K562 (cell line): ENCODE measurements around the gene NOD2. TPM values are rescaled to one million over a fixed set of nuclear protein-coding genes. Genes with fewer than 3 reads are reported as not detected.

Experiments used
- ATAC-seq: fragments of 200-7000 bp; cut with Tn5 transposase; 3 replicates; pipeline ENCODE4 v1.9.1; 2020; ENCODE audit warnings: moderate library complexity
- BruUV-seq: library from RNA; stranded (reverse); fragments of 400-500 nt; replicated peaks from 2 replicates; lab custom pipeline; 2021; lab: Mats Ljungman, UMichigan
- CTCF ChIA-PET: fragments of 300-600 bp; formaldehyde crosslinking; extraction: SDS; loops from one replicate; lab custom pipeline; 2021; ENCODE audit warnings: low intra/inter-chr PET ratio; lab: Yijun Ruan, JAX
- POLR2A ChIA-PET: fragments of 300-600, 350-650 bp; sonication (Branson Sonifier 250); formaldehyde crosslinking; extraction: SDS; loops from one replicate; lab custom pipeline; 2021; ENCODE audit warnings: antibody characterized with exemption, inconsistent platforms; lab: Yijun Ruan, JAX
- DNase-seq, 4 experiments: peaks; one replicate each; pipeline versions ENCODE4 v3.0.0 to v3.0.0-alpha.2; 2011 to 2018; ENCODE audit warnings: low spot score in 3 of 4, mixed read lengths in 3 of 4; ENCODE audit errors: extremely low read depth in 1 of 4
- FAIRE-seq: peaks from 2 replicates; lab custom pipeline; 2011; peaks lifted over from hg19 to GRCh38; lab: Jason Lieb, UNC
- H2AFZ ChIP-seq: 2 replicates; pipeline ENCODE4 v1.6.0; 2011; ENCODE audit warnings: low read depth, low read length, control low read depth, inconsistent platforms
- H3K27ac ChIP-seq: fragments of 200-600 bp; 3 replicates; pipeline ENCODE4 v1.8.0; 2011; ENCODE audit warnings: low read depth, mild to moderate bottlenecking, control low read depth, inconsistent platforms, low read length, moderate library complexity, mixed read lengths; ENCODE audit errors: extremely low read depth
- H3K27me3 ChIP-seq, 2 experiments: fragments of 300-600 bp in 1 of 2; 2 replicates in 1 of 2; 3 replicates in 1 of 2; pipeline versions ENCODE4 v1.6.0 to v1.8.0; 2011; ENCODE audit warnings: inconsistent platforms in 2 of 2, low read length in 2 of 2, mild to moderate bottlenecking in 1 of 2, mixed read lengths in 1 of 2, moderate library complexity in 1 of 2; ENCODE audit not compliant: control insufficient read depth in 2 of 2, insufficient read depth in 2 of 2
- H3K36me3 ChIP-seq: fragments of 300-600 bp; 3 replicates; pipeline ENCODE4 v1.8.0; 2011; ENCODE audit warnings: mild to moderate bottlenecking, low read length, inconsistent platforms; ENCODE audit not compliant: control insufficient read depth, insufficient read depth
- H3K4me1 ChIP-seq, 2 experiments: fragments of 200-600 bp in 1 of 2; replicated peaks in 1 of 2; 2 replicates in 1 of 2; 3 replicates in 1 of 2; pipeline versions ENCODE4 v1.5.1 to v1.8.0; 2011; ENCODE audit warnings: inconsistent platforms in 2 of 2, low read length in 2 of 2, mild to moderate bottlenecking in 1 of 2, mixed read lengths in 1 of 2, moderate library complexity in 1 of 2; ENCODE audit not compliant: control insufficient read depth in 2 of 2, insufficient read depth in 2 of 2
- H3K4me2 ChIP-seq: 2 replicates; pipeline ENCODE4 v1.6.1; 2011; ENCODE audit warnings: low read length, control low read depth, inconsistent platforms, mixed read lengths; ENCODE audit not compliant: insufficient read depth
- H3K4me3 ChIP-seq: fragments of 200-600 bp; sonication (generic), shearing (Covaris generic); 2 replicates; pipeline ENCODE4 v1.5.1; 2016; ENCODE audit warnings: control low read depth, inconsistent platforms
- H3K79me2 ChIP-seq: fragments of 200-600 bp; 3 replicates; pipeline ENCODE4 v1.8.0; 2011; ENCODE audit warnings: low read length, inconsistent platforms; ENCODE audit not compliant: control insufficient read depth, insufficient read depth
- H3K9ac ChIP-seq, 2 experiments: 2 replicates each; pipeline versions ENCODE4 v1.6.0 to v1.6.1; 2011; ENCODE audit warnings: low read depth in 2 of 2, low read length in 2 of 2, control low read depth in 1 of 2, inconsistent platforms in 1 of 2, mild to moderate bottlenecking in 1 of 2, mixed read lengths in 1 of 2; ENCODE audit not compliant: insufficient read depth in 1 of 2
- H3K9me1 ChIP-seq: one replicate; pipeline ENCODE4 v1.6.0; 2011; ENCODE audit warnings: inconsistent platforms, mild to moderate bottlenecking, low read length, moderate library complexity; ENCODE audit not compliant: control insufficient read depth, insufficient read depth
- H3K9me3 ChIP-seq: replicated peaks from 2 replicates; pipeline ENCODE4 v1.5.1; 2011; ENCODE audit warnings: low read depth, low read length, inconsistent platforms; ENCODE audit not compliant: control insufficient read depth, insufficient read depth
- H4K20me1 ChIP-seq: replicated peaks from 2 replicates; pipeline ENCODE4 v1.6.1; 2011; ENCODE audit warnings: low read length, inconsistent platforms, mixed read lengths; ENCODE audit not compliant: control insufficient read depth, insufficient read depth
- GMEB1 ChIP-seq: fragments of 250-450 bp; sonication (Bioruptor Pico); IDR thresholded peaks from 2 replicates; pipeline ENCODE4 v1.4.0; 2020; ENCODE audit warnings: mild to moderate bottlenecking
- GTF2A2 ChIP-seq: IDR thresholded peaks from 2 replicates; pipeline ENCODE4 v1.6.1; 2016; ENCODE audit warnings: mild to moderate bottlenecking, missing genetic modification characterization, missing compliant biosample characterization
- MBD2 ChIP-seq: sonication (generic); IDR thresholded peaks from 2 replicates; pipeline ENCODE4 v1.6.1; 2016; ENCODE audit warnings: low read depth, borderline replicate concordance
- NCOA4 ChIP-seq: fragments of 450-650 bp; IDR thresholded peaks from 2 replicates; pipeline ENCODE4 v1.6.1; 2018; ENCODE audit warnings: mild to moderate bottlenecking; ENCODE audit not compliant: partially characterized antibody
- NFIC ChIP-seq: fragments of 450-650 bp; IDR thresholded peaks from 2 replicates; pipeline ENCODE4 v1.6.1; 2017; ENCODE audit warnings: mild to moderate bottlenecking, inconsistent platforms
- SETDB1 ChIP-seq: IDR thresholded peaks from one replicate; pipeline ENCODE4 v1.6.1; 2012; ENCODE audit warnings: low read length, control low read depth, inconsistent platforms
- TEAD4 ChIP-seq, 2 experiments: sonication (generic) in 1 of 2; formaldehyde crosslinking in 1 of 2; IDR thresholded peaks; 2 replicates each; pipeline versions ENCODE4 v1.6.1 to v1.8.0; 2012 to 2022; ENCODE audit warnings: borderline replicate concordance in 1 of 2, inconsistent platforms in 1 of 2, low read length in 1 of 2, mild to moderate bottlenecking in 1 of 2, missing genetic modification reagents in 1 of 2
- ZC3H11A ChIP-seq: IDR thresholded peaks from 2 replicates; pipeline ENCODE4 v1.6.1; 2012; ENCODE audit warnings: low read depth, low read length, improper control_type of control experiment
- ZNF766 ChIP-seq: fragments of 200-800 bp; sonication (Bioruptor generic); conservative IDR thresholded peaks from 2 replicates; pipeline ENCODE4 v1.6.1; 2016; ENCODE audit warnings: missing genetic modification characterization, missing compliant biosample characterization
- WGBS: fragments of 100-300 bp; shearing (Covaris generic); methylation state at CpG from one replicate; pipeline ENCODE4 v1.1.6; 2016; ENCODE audit warnings: low coverage, mixed read lengths; ENCODE audit not compliant: insufficient coverage; ENCODE audit errors: missing lambda C conversion rate; 5-methylcytosine and 5-hydroxymethylcytosine counted together
- in situ Hi-C: fragments of 300-500 bp; cut with MboI; formaldehyde crosslinking; loops from 4 replicates; pipeline ENCODE4 v1.15.0; 2018; ENCODE audit warnings: inconsistent platforms, mixed read lengths
- intact Hi-C: fragments of 100-400 bp; cut with micrococcal nuclease; formaldehyde crosslinking; loops from 2 replicates; pipeline ENCODE4 v1.14.2; 2022
- polyA plus RNA-seq, 8 experiments: library from polyadenylated mRNA; depleted of rRNA in 4 of 8; stranded (reverse) in 5 of 8; unstranded in 3 of 8; fragments of >200 nt; fragmentation: Nextera tagmentation in 2 of 8; fragmentation: Illumina TruSeq in 1 of 8; extraction: Ambion mirVana in 2 of 8; extraction: Trizol in 1 of 8; gene quantifications; 2 replicates each; pipeline versions ENCODE4 v1.2.1 to v1.2.3, GENCODE V29; 2011 to 2014; ENCODE audit warnings: inconsistent platforms in 1 of 8, missing spikeins in 1 of 8
- total RNA-seq, 7 experiments: library from RNA; depleted of rRNA in 6 of 7; stranded (reverse); fragments of >200 nt in 6 of 7; fragmentation: Illumina TruSeq in 2 of 7; extraction: Trizol in 2 of 7; gene quantifications; 2 replicates each; pipeline versions ENCODE4 v1.2.1 to v1.2.3, GENCODE V29; 2011 to 2021; ENCODE audit warnings: low replicate concordance in 1 of 7
- TF ChIP-seq, protein P1 (sequence below), 3 experiments: IDR thresholded peaks in 2 of 3; conservative IDR thresholded peaks in 1 of 3; 2 replicates each; pipeline ENCODE4 v1.5.1; 2011 to 2012; ENCODE audit warnings: low read length in 3 of 3, mild to moderate bottlenecking in 3 of 3, control low read depth in 2 of 3, improper control_type of control experiment in 1 of 3, inconsistent platforms in 1 of 3, low read depth in 1 of 3, mixed read lengths in 1 of 3, moderate library complexity in 1 of 3; ENCODE audit not compliant: insufficient read depth in 2 of 3

The NOD2 gene
- total and polyA plus RNA-seq, 9 of the 15 experiments (the other 6 are each of a cell fraction or from before 2014, with no cell fraction given), result 0.04 TPM; not detected in 8

DNA sequence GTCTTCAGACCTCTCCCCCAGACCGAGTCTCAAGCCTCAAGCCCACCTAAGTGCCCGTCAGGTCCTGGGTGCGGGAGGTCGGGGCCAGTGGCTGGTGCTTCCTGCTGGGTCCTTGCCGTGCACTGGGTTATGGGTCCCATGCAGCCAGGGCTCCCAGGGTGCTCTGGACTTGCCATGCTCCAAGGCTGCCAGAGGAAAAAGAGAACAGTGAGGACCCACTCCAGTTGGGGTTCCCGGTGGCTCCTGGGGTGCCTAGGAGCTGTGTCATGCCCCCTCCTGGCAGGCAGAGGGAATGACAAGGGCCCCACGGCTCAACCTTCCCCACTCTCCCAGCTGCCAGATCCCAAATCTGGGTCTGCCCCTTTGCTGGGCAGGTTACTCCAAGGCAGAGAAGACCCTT, 16.1 kb upstream of the NOD2 start (continued):
- TF ChIP-seq, protein P1, sequence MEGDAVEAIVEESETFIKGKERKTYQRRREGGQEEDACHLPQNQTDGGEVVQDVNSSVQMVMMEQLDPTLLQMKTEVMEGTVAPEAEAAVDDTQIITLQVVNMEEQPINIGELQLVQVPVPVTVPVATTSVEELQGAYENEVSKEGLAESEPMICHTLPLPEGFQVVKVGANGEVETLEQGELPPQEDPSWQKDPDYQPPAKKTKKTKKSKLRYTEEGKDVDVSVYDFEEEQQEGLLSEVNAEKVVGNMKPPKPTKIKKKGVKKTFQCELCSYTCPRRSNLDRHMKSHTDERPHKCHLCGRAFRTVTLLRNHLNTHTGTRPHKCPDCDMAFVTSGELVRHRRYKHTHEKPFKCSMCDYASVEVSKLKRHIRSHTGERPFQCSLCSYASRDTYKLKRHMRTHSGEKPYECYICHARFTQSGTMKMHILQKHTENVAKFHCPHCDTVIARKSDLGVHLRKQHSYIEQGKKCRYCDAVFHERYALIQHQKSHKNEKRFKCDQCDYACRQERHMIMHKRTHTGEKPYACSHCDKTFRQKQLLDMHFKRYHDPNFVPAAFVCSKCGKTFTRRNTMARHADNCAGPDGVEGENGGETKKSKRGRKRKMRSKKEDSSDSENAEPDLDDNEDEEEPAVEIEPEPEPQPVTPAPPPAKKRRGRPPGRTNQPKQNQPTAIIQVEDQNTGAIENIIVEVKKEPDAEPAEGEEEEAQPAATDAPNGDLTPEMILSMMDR (IDR thresholded peaks at IDR 0.05 in 2 of 3, conservative IDR thresholded peaks at IDR 0.05 in 1 of 3; ENCODE audit: insufficient read depth in 2 of 3, low read depth in 1 of 3, low read length in 3 of 3), result peak; percentile 33 to 61 (median 44)
- TF ChIP-seq ZC3H11A (no peak), SETDB1 (no peak)

- no peaks in the 10 kb centered on the region for H3K36me3 ChIP-seq
- H3K4me2 ChIP-seq, result no peak overlapping the region
- POLR2A ChIA-PET, result no interaction called here
- no peak for DNase-seq
- H3K27me3 ChIP-seq, result peaks cover 0 to 20% of the 10 kb centered on the region in 2 experiments; a peak in 2 of 5 replicates
- H3K9ac ChIP-seq, result no peak overlapping the region
- H3K27ac ChIP-seq, result no peak overlapping the region
- no peak for FAIRE-seq
- H3K9me3 ChIP-seq, result no peaks in the 10 kb centered on the region
- BruUV-seq, result no TSS peak
- TF ChIP-seq NCOA4 (no peak), ZNF766 (CRISPR knock-in tag) (no peak), GMEB1 (CRISPR knock-in tag) (no peak), TEAD4 (IDR thresholded peaks at IDR 0.05; ENCODE audit: low read length) (no peak), TEAD4 (CRISPR knock-in tag; IDR thresholded peaks at IDR 0.05; ENCODE audit: borderline replicate concordance) (no peak), MBD2 (no peak), NFIC (no peak), GTF2A2 (tag) (no peak)
- H2AFZ ChIP-seq, result no peak overlapping the region
- ATAC-seq, result no peak
- no peaks in the 10 kb centered on the region for H3K4me1 ChIP-seq
- 0% methylated on average over 3 of the region's 3 CpGs for WGBS
- CTCF ChIA-PET, result no interaction called here
- intact Hi-C loops (no loop called here), in situ Hi-C loops (no loop called here)
- no peaks in the 10 kb centered on the region for H3K79me2 ChIP-seq
- no peaks in the 10 kb centered on the region for H4K20me1 ChIP-seq
- H3K9me1 ChIP-seq, result no peaks in the 10 kb centered on the region
- no peak overlapping the region for H3K4me3 ChIP-seq
Measured at GRCh38 chr16:50678531-50678930, 14.9 kb upstream of the NOD2 start.
